OCI-LY7 (cell line): ENCODE results near the gene OTOP3. TPM values are rescaled to one million over a fixed set of nuclear protein-coding genes. Genes with fewer than 3 reads are reported as not detected.
A peak's percentile ranks its signal among the peaks of the same experiment; 100 is the strongest.
"Not testable (repeated sequence)": the region's sequence is repeated elsewhere in the genome, so short reads cannot be mapped to it uniquely, and the experiment has no call there.

Experiments
- BruUV-seq: library from RNA; stranded (reverse); fragments of 400-500 nt; replicated peaks from 2 replicates; lab custom pipeline; 2021; lab: Mats Ljungman, UMichigan
- CTCF ChIA-PET: fragments of 300-600 bp; sonication (Branson Sonifier 250); formaldehyde crosslinking; loops from one replicate; lab custom pipeline; 2022; ENCODE audit warnings: antibody characterized with exemption; ENCODE audit not compliant: unreplicated experiment; lab: Charles Lee
- POLR2A ChIA-PET: fragments of 300-600 bp; sonication (Branson Sonifier 250); formaldehyde crosslinking; loops from one replicate; lab custom pipeline; 2022; ENCODE audit warnings: antibody characterized with exemption; lab: Charles Lee
- DNase-seq: peaks from one replicate; pipeline ENCODE4 v3.0.0-alpha.2; 2015; ENCODE audit warnings: low spot score
- H2AFZ ChIP-seq: fragments of 200-600 bp; sonication (generic), shearing (Covaris generic); 2 replicates; pipeline ENCODE4 v1.6.1; 2014; ENCODE audit warnings: mild to moderate bottlenecking, antibody characterized with exemption, low read length, moderate library complexity
- H3K27ac ChIP-seq: fragments of 200-600 bp; sonication (generic); 2 replicates; pipeline ENCODE4 v1.5.1; 2014; ENCODE audit warnings: mixed run types, low read depth, mild to moderate bottlenecking, moderate library complexity, low read length, inconsistent platforms; ENCODE audit not compliant: poor library complexity, severe bottlenecking
- H3K36me3 ChIP-seq: fragments of 200-600 bp; sonication (generic); 2 replicates; pipeline ENCODE4 v1.6.1; 2014; ENCODE audit warnings: mild to moderate bottlenecking, antibody characterized with exemption, low read length, moderate library complexity, mixed read lengths; ENCODE audit not compliant: insufficient read depth
- H3K4me1 ChIP-seq: fragments of 200-600 bp; sonication (generic); 2 replicates; pipeline ENCODE4 v1.5.1; 2014; ENCODE audit warnings: mild to moderate bottlenecking, low read length; ENCODE audit not compliant: insufficient read depth, poor library complexity, severe bottlenecking
- H3K4me2 ChIP-seq: fragments of 200-600 bp; sonication (generic); 2 replicates; pipeline ENCODE4 v1.6.1; 2014; ENCODE audit warnings: mild to moderate bottlenecking, low read length
- H3K4me3 ChIP-seq: fragments of 200-600 bp; sonication (generic); 2 replicates; pipeline ENCODE4 v1.5.1; 2014; ENCODE audit warnings: mild to moderate bottlenecking, low read depth, low read length; ENCODE audit not compliant: poor library complexity, severe bottlenecking
- H3K79me2 ChIP-seq: fragments of 200-600 bp; sonication (generic); 2 replicates; pipeline ENCODE4 v1.6.1; 2016; ENCODE audit warnings: low read depth, mild to moderate bottlenecking, low read length, moderate library complexity, mixed read lengths; ENCODE audit not compliant: insufficient read depth
- H3K9me2 ChIP-seq: fragments of 200-600 bp; sonication (generic); 2 replicates; pipeline ENCODE4 v1.6.1; 2016; ENCODE audit warnings: mild to moderate bottlenecking, low read length, mixed read lengths; ENCODE audit not compliant: insufficient read depth
- H3K9me3 ChIP-seq: fragments of 200-600 bp; sonication (generic); 2 replicates; pipeline ENCODE4 v1.6.1; 2014; ENCODE audit warnings: mild to moderate bottlenecking, mixed run types, low read length, mixed read lengths
- H4K20me1 ChIP-seq: fragments of 200-600 bp; sonication (generic); 2 replicates; pipeline ENCODE4 v1.6.1; 2014; ENCODE audit warnings: mild to moderate bottlenecking, antibody characterized with exemption, low read length, moderate library complexity, mixed read lengths; ENCODE audit not compliant: insufficient read depth
- CTCF ChIP-seq: fragments of 200-600 bp; sonication (generic); conservative IDR thresholded peaks from 2 replicates; pipeline ENCODE4 v1.5.1; 2014; ENCODE audit warnings: mild to moderate bottlenecking, antibody characterized with exemption, low read length, moderate library complexity, mixed read lengths
- EZH2phosphoT487 ChIP-seq: fragments of 200-600 bp; sonication (generic); IDR thresholded peaks from 2 replicates; pipeline ENCODE4 v1.6.1; 2018; ENCODE audit warnings: low read depth, borderline replicate concordance, mild to moderate bottlenecking, mixed run types, antibody characterized with exemption, low read length, moderate library complexity, mixed read lengths
- intact Hi-C: fragments of 100-400 bp; cut with micrococcal nuclease; formaldehyde crosslinking; loops from one replicate; pipeline ENCODE4 v1.10.0; 2022; ENCODE audit not compliant: unreplicated experiment
- total RNA-seq, 2 experiments: library from RNA; depleted of rRNA in 1 of 2; stranded (reverse); fragments of >200 nt in 1 of 2; shearing (Covaris generic) in 1 of 2; gene quantifications; 2 replicates each; pipeline ENCODE4 v1.2.3, GENCODE V29; 2014 to 2022

OTOP3 gene
- total RNA-seq, 2 experiments from 2014 or later: not detected

GRCh38 chr17:74981979-74982662 lies 46.4 kb downstream of the OTOP3 start:
- intact Hi-C loops: no loop called here
- H3K4me1 ChIP-seq: peaks cover 25% of the 10 kb centered on the region
- H3K79me2 ChIP-seq: no peaks in the 10 kb centered on the region
- no peak overlapping the region for H3K27ac ChIP-seq
- peak overlapping the region; percentile 78 for H3K4me2 ChIP-seq
- no TSS peak for BruUV-seq
- ChIA-PET POLR2A (no interaction called here), CTCF (interaction anchor here (0.6 kb wide), 1 partner anchor 225 kb away, joined by 3 read pairs; no protein-coding TSS in a partner anchor)
- no peaks in the 10 kb centered on the region for H4K20me1 ChIP-seq
- no peaks in the 10 kb centered on the region for H3K36me3 ChIP-seq
- no peaks in the 10 kb centered on the region for H3K9me2 ChIP-seq
- TF ChIP-seq EZH2phosphoT487: no peak
- TF ChIP-seq CTCF: peak; percentile 25; the same call in 1 of the 2 replicates
- no peaks in the 10 kb centered on the region for H3K9me3 ChIP-seq
- peak; percentile 87 for DNase-seq
- peak overlapping the region; percentile 79 for H2AFZ ChIP-seq
- H3K4me3 ChIP-seq: peak overlapping the region; percentile 71

DNA sequence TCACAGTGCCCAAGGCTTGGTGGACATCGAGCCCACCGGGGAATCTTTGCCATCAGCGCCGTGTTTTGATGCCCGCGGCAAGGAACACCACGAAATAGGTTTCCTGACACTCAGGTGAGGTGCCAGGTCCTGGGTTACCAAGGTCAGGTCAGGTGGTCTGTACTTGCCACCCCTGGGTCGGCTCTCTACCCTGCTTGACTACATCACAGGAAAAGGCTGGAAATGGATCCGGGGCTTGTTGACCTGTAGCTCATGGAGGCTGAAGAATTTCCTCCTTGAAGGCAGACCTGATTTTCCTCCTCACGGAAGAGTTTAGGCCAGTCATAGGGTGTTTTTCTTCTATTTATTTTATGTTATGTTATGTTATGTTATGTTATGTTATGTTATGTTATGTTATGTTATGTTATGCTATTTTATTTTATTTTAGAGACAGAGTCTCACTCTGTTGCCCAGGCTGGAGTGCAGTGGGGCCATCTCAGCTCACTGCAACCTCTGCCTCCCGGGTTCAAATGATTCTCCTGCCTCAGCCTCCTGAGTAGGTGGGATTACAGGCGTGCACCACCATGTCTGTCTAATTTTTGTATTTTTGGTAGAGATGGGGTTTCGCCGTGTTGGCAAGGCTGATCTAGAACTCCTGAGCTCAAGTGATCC lies 47.1 kb downstream of the OTOP3 start:
- peak; percentile 36 for DNase-seq
- H3K4me3 ChIP-seq: peak overlapping the region; percentile 71
- H4K20me1 ChIP-seq, BruUV-seq, intact Hi-C loops, H3K36me3 ChIP-seq, H3K9me2 ChIP-seq, H3K79me2 ChIP-seq, H3K27ac ChIP-seq, H3K9me3 ChIP-seq: not testable (repeated sequence)
- peak overlapping the region; percentile 79 for H2AFZ ChIP-seq
- H3K4me1 ChIP-seq: peaks cover 27% of the 10 kb centered on the region
- peak overlapping the region; percentile 78 for H3K4me2 ChIP-seq
- ChIA-PET POLR2A (interaction anchor here (1.2 kb wide), 2 partner anchors 21 to 26 kb away, joined by 3 to 5 read pairs; no protein-coding TSS in a partner anchor), CTCF (interaction anchor here (0.6 kb wide), 2 partner anchors 22 to 225 kb away, joined by 3 read pairs; no protein-coding TSS in a partner anchor)

- CTCF ChIA-PET: no interaction called here
- Histone ChIP-seq H3K27ac (no peak overlapping the region), H3K36me3 (no peaks in the 10 kb centered on the region), H3K79me2 (no peaks in the 10 kb centered on the region), H2AFZ (no peak overlapping the region), H3K4me1 (peaks cover 34% of the 10 kb centered on the region), H3K9me2 (no peaks in the 10 kb centered on the region), H3K9me3 (no peaks in the 10 kb centered on the region), H3K4me2 (no peak overlapping the region), H4K20me1 (no peaks in the 10 kb centered on the region), H3K4me3 (no peak overlapping the region)
- POLR2A ChIA-PET: interaction anchor here (0.6 to 1.5 kb wide), 4 partner anchors 26 to 1161 kb away, joined by 3 to 6 read pairs (median 3); no protein-coding TSS in a partner anchor
- no peak for DNase-seq
- intact Hi-C loops: no loop called here
- TF ChIP-seq EZH2phosphoT487 (no peak), CTCF (no peak)
- no TSS peak for BruUV-seq
Measured at GRCh38 chr17:74986206-74986576, 50.5 kb downstream of the OTOP3 start.
